HEK293 (cell line): ENCODE measurements around the gene DRD4.

ENCODE experiments used
- OSR2 ChIP-seq: fragments of 450-650 bp; formaldehyde crosslinking; IDR thresholded peaks from 2 replicates; pipeline ENCODE4 v1.5.1; 2016; ENCODE audit warnings: missing biosample characterization, missing genetic modification characterization
- TF ChIP-seq, protein P1 (sequence below): fragments of 450-650 bp; formaldehyde crosslinking; IDR thresholded peaks from 2 replicates; pipeline ENCODE4 v1.5.1; 2016; ENCODE audit warnings: missing biosample characterization, missing genetic modification characterization

DNA sequence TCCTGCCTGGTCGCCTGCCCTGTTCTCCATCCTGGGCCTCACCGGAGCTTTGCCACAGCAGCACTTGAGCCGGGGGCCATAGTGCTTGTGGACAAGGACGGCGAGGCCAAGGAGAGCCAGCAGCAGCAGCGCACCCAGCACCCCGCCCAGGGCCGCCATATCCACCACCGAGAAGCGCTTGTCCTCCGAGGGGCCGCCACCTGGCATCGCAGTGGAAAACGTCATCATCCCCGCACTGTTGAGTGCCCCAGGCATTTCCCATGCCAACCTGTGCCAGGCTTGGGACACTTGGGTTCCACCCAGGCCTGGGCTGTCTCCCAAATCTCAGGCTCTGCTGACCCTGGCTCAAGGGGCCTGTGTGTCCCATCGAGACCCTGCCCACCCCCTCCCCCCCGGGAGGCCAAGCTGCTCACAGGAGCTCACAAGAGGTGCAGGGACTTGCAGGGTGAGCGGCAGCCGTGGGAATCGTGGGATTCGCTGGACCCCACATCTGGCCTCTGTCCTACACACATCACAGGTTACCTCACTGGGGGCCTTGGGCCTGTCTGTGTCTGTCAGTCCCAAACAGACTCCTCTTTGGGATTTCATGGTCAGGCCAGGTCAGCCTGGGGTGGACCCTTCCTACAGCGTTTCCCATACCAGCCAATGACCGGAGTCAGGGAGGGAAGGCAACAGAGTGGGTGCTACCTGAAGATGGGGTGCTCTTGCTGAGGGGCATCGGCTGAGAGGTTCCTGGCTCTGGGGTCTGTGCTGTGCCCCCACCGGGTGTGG lies 19.0 kb upstream of the DRD4 start:
- TF ChIP-seq, protein P1, sequence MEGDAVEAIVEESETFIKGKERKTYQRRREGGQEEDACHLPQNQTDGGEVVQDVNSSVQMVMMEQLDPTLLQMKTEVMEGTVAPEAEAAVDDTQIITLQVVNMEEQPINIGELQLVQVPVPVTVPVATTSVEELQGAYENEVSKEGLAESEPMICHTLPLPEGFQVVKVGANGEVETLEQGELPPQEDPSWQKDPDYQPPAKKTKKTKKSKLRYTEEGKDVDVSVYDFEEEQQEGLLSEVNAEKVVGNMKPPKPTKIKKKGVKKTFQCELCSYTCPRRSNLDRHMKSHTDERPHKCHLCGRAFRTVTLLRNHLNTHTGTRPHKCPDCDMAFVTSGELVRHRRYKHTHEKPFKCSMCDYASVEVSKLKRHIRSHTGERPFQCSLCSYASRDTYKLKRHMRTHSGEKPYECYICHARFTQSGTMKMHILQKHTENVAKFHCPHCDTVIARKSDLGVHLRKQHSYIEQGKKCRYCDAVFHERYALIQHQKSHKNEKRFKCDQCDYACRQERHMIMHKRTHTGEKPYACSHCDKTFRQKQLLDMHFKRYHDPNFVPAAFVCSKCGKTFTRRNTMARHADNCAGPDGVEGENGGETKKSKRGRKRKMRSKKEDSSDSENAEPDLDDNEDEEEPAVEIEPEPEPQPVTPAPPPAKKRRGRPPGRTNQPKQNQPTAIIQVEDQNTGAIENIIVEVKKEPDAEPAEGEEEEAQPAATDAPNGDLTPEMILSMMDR (tag by site-specific recombination) = no peak
- no peak for TF ChIP-seq OSR2
